Karpas-422 (cell line): ENCODE measurements around the gene SYNE3. TPM values are rescaled to one million over a fixed set of nuclear protein-coding genes. Genes with fewer than 3 reads are reported as not detected.

ENCODE experiments used
- DNase-seq: peaks from one replicate; pipeline ENCODE4 v3.0.0-alpha.2; 2015
- H2AFZ ChIP-seq: fragments of 200-600 bp; sonication (generic); 2 replicates; pipeline ENCODE4 v1.6.1; 2014; ENCODE audit warnings: antibody characterized with exemption, low read length, mixed read lengths
- H3K27ac ChIP-seq: fragments of 200-600 bp; sonication (generic); 2 replicates; pipeline ENCODE4 v1.5.1; 2014; ENCODE audit warnings: mild to moderate bottlenecking, low read length, moderate library complexity
- H3K27me3 ChIP-seq: fragments of 200-600 bp; sonication (generic); 2 replicates; pipeline ENCODE4 v1.6.1; 2014; ENCODE audit warnings: low read length, mixed read lengths
- H3K36me3 ChIP-seq: fragments of 200-600 bp; sonication (generic); 2 replicates; pipeline ENCODE4 v1.6.1; 2014; ENCODE audit warnings: low read length, mixed read lengths; ENCODE audit not compliant: insufficient read depth
- H3K4me1 ChIP-seq: fragments of 200-600 bp; sonication (generic); 2 replicates; pipeline ENCODE4 v1.6.1; 2014; ENCODE audit warnings: mild to moderate bottlenecking, low read length, mixed read lengths
- H3K4me2 ChIP-seq: fragments of 200-600 bp; sonication (generic); 2 replicates; pipeline ENCODE4 v1.6.1; 2014; ENCODE audit warnings: low read length, low read depth, mild to moderate bottlenecking; ENCODE audit not compliant: poor library complexity, severe bottlenecking
- H3K4me3 ChIP-seq: fragments of 200-600 bp; sonication (generic); 2 replicates; pipeline ENCODE4 v1.5.1; 2014; ENCODE audit warnings: mild to moderate bottlenecking, antibody characterized with exemption, low read length, mixed read lengths
- H3K79me2 ChIP-seq: fragments of 200-600 bp; sonication (generic); 2 replicates; pipeline ENCODE4 v1.6.1; 2014; ENCODE audit warnings: mild to moderate bottlenecking, low read length, mixed read lengths
- H3K9ac ChIP-seq: fragments of 200-600 bp; sonication (generic); 2 replicates; pipeline ENCODE4 v1.6.0; 2014; ENCODE audit warnings: low read length
- H3K9me2 ChIP-seq: fragments of 200-600 bp; sonication (generic), shearing (Covaris generic); replicated peaks from 2 replicates; pipeline ENCODE4 v1.6.0; 2014; ENCODE audit warnings: mild to moderate bottlenecking, low read length, moderate library complexity; ENCODE audit not compliant: insufficient read depth
- H3K9me3 ChIP-seq: fragments of 300-700, 200-600 bp; sonication (generic); 2 replicates; pipeline ENCODE4 v1.6.1; 2014; ENCODE audit warnings: low read length, mixed read lengths
- H4K20me1 ChIP-seq: fragments of 200-600 bp; sonication (generic); 2 replicates; pipeline ENCODE4 v1.6.1; 2014; ENCODE audit warnings: mild to moderate bottlenecking, antibody characterized with exemption, low read length, low read depth; ENCODE audit not compliant: insufficient read depth
- small RNA-seq: library from RNA; depleted of rRNA; stranded (forward); fragments of <200 nt; gene quantifications from one replicate; pipeline ENCODE3, GENCODE V24; 2014
- total RNA-seq: library from RNA; depleted of rRNA; stranded (reverse); fragments of >200 nt; shearing (Covaris generic); gene quantifications from 2 replicates; pipeline ENCODE4 v1.2.3, GENCODE V29; 2014; ENCODE audit warnings: low replicate concordance; rRNA removed

Gene SYNE3
- total RNA-seq, 1 experiment from 2014 or later = 1.8 TPM

DNA sequence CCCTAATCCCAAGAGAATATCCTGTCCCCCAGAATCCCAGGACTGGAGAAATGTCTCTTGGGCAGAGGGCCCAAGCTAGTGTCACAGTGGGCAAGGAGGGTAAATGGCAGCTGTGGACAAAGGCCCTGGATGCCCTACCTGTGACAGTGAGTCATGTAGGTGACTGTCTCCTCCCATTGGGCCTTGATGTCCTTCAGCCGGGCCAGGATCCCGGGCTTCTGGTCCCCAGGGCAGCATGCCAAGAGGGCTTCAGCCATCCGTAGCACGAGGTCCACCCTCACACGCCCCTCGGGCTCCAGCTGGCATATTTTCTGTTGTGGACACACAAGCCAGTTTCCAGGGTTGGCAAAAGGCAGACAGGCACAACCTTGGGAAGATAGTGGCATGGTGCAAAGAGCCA, 48.8 kb downstream of the SYNE3 start:
- Histone ChIP-seq H3K9ac (no peak overlapping the region), H3K36me3 (no peaks in the 10 kb centered on the region), H3K27me3 (no peaks in the 10 kb centered on the region), H3K4me1 (peaks cover 7% of the 10 kb centered on the region; the same call in 1 of the 2 replicates), H3K27ac (no peak overlapping the region), H4K20me1 (no peaks in the 10 kb centered on the region), H3K4me3 (no peak overlapping the region), H3K9me3 (no peaks in the 10 kb centered on the region), H3K79me2 (no peaks in the 10 kb centered on the region), H3K4me2 (no peak overlapping the region), H2AFZ (no peak overlapping the region), H3K9me2 (no peaks in the 10 kb centered on the region)
- DNase-seq = no peak

- no peaks in the 10 kb centered on the region for H4K20me1 ChIP-seq
- H3K79me2 ChIP-seq = no peaks in the 10 kb centered on the region
- H3K4me3 ChIP-seq = no peak overlapping the region
- DNase-seq = no peak
- H2AFZ ChIP-seq = no peak overlapping the region
- H3K36me3 ChIP-seq = no peaks in the 10 kb centered on the region
- no peak overlapping the region for H3K27ac ChIP-seq
- no peaks in the 10 kb centered on the region for H3K9me2 ChIP-seq
- peaks cover 7% of the 10 kb centered on the region; the same call in 1 of the 2 replicates for H3K4me1 ChIP-seq
- H3K4me2 ChIP-seq = no peak overlapping the region
- no peaks in the 10 kb centered on the region for H3K9me3 ChIP-seq
- no peaks in the 10 kb centered on the region for H3K27me3 ChIP-seq
- H3K9ac ChIP-seq = no peak overlapping the region
These were observed 49.2 kb downstream of the SYNE3 start for GRCh38 chr14:95467232-95467631.

Small RNAs within 50 kb of the gene (small RNA-seq; reads per million reads assigned to genes)
- 4.3 reads per million, percentile 76 among the genes with 10 or more reads in this experiment for gene SCARNA13

Other genes starting within 250 kb of the SYNE3 start
- gene CLMN, start 196.7 kb downstream of the SYNE3 start, total RNA-seq = 40.1 and 56.1 TPM in 2 replicates
- 69.7 and 74.6 TPM in 2 replicates for gene GLRX5, start 18.4 kb upstream of the SYNE3 start, total RNA-seq
- 0.37 TPM in 1 of 2 replicates, not detected in the other for gene TCL1B, start 169.8 kb upstream of the SYNE3 start, total RNA-seq
- 24.1 and 52.1 TPM in 2 replicates for gene TCL1A, start 197.5 kb upstream of the SYNE3 start, total RNA-seq